ENCODE results near the gene TUBB1. TPM values are rescaled to one million over a fixed set of nuclear protein-coding genes. Genes with fewer than 3 reads are reported as not detected.

The TUBB1 gene
- total and polyA plus RNA-seq, 2 donors from 2014 or later, result 0.17 TPM; not detected in 1

GRCh38 chr20:59063358-59064213, 44.4 kb downstream of the TUBB1 start:
- H3K9me3 ChIP-seq (ENCODE audit: control insufficient read depth in 2 of 3, insufficient read depth in 1 of 3, low read length in 3 of 3), result no peaks in the 10 kb centered on the region
- no peak overlapping the region for H3K27ac ChIP-seq (ENCODE audit: low read depth in 2 of 2, low read length in 2 of 2)
- intact Hi-C loops (cut with DNase I), result no loop called here
- H3K9ac ChIP-seq (ENCODE audit: low read length in 3 of 3), result no peak overlapping the region
- no peak for TF ChIP-seq CTCF (IDR thresholded peaks at IDR 0.05; ENCODE audit: borderline replicate concordance, extremely low read depth, insufficient read depth)
- H3K4me1 ChIP-seq (ENCODE audit: control insufficient read depth in 2 of 3, insufficient read depth in 2 of 3, low read depth in 1 of 3, low read length in 3 of 3), result peaks cover 0 to 5% (median 0%) of the 10 kb centered on the region in 3 donors
- peak in 1 of 5 donors; percentile 27 for DNase-seq
- no peaks in the 10 kb centered on the region for H3K36me3 ChIP-seq (ENCODE audit: control insufficient read depth in 2 of 3, insufficient read depth in 3 of 3, low read length in 3 of 3)
- no peak overlapping the region for H3K4me3 ChIP-seq (ENCODE audit: low read length in 3 of 3)
- FAIRE-seq, result no peak
- no peaks in the 10 kb centered on the region for H3K27me3 ChIP-seq (ENCODE audit: control insufficient read depth, insufficient read depth, low read length)

DNA sequence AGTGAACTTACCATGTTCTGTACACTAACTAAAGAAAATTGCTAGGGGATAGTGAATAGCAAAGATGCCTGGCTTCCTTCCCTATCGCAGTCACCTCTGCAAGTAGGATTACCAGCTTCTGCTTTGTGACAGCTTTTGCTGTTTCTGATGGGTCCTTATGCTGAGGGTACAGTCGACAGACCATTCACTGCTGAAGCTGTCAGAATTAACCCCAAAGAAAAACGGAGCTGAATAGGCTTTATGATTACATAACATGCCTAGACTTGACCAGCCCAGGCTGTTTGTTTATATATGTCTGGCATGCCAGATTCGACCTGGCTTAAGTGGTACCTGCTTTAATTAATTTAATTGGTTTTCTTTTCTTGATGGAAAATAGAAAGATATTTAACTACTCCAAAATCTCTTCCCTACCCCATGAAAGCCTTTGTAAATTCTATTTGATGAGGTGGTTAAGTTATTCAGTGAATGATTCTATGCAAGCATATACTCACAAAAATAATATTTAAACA, 45.0 kb downstream of the TUBB1 start:
- TF ChIP-seq CTCF (IDR thresholded peaks at IDR 0.05; ENCODE audit: borderline replicate concordance, extremely low read depth, insufficient read depth), result no peak
- no peak overlapping the region for H3K27ac ChIP-seq (ENCODE audit: low read depth in 2 of 2, low read length in 2 of 2)
- H3K9me3 ChIP-seq (ENCODE audit: control insufficient read depth in 2 of 3, insufficient read depth in 1 of 3, low read length in 3 of 3), result no peaks in the 10 kb centered on the region
- DNase-seq, result no peak
- intact Hi-C loops (cut with DNase I), result no loop called here
- no peak overlapping the region for H3K9ac ChIP-seq (ENCODE audit: low read length in 3 of 3)
- H3K4me1 ChIP-seq (ENCODE audit: control insufficient read depth in 2 of 3, insufficient read depth in 2 of 3, low read depth in 1 of 3, low read length in 3 of 3), result peaks cover 0 to 5% (median 0%) of the 10 kb centered on the region in 3 donors
- no peaks in the 10 kb centered on the region for H3K27me3 ChIP-seq (ENCODE audit: control insufficient read depth, insufficient read depth, low read length)
- no peak overlapping the region for H3K4me3 ChIP-seq (ENCODE audit: low read length in 3 of 3)
- FAIRE-seq, result no peak
- H3K36me3 ChIP-seq (ENCODE audit: control insufficient read depth in 2 of 3, insufficient read depth in 3 of 3, low read length in 3 of 3), result no peaks in the 10 kb centered on the region

DNA sequence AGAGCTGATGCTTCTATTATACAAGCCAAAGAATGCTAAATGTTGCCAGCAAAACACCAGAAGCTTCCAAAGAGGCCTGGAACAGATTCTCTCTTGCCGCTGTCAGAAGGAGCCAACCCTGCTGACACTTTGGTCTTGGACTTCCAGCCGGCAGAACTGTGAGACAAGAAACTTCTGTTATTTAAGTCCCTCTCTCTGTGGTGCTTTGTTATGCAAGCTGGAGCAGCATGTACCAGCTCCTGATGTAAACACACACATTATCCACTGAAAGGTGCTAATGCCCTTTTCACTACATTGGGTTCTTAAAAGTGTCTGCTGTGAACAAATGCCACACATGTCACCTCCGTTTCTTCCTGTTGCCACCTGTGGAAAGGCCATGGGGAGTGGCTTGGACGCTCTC, 49.3 kb downstream of the TUBB1 start:
- Histone ChIP-seq H3K4me3 (ENCODE audit: low read length in 3 of 3) (no peak overlapping the region), H3K36me3 (ENCODE audit: control insufficient read depth in 2 of 3, insufficient read depth in 3 of 3, low read length in 3 of 3) (no peaks in the 10 kb centered on the region), H3K27me3 (ENCODE audit: control insufficient read depth, insufficient read depth, low read length) (no peaks in the 10 kb centered on the region), H3K9ac (ENCODE audit: low read length in 3 of 3) (no peak overlapping the region), H3K27ac (ENCODE audit: low read depth in 2 of 2, low read length in 2 of 2) (no peak overlapping the region), H3K4me1 (ENCODE audit: control insufficient read depth in 2 of 3, insufficient read depth in 2 of 3, low read depth in 1 of 3, low read length in 3 of 3) (peaks cover 0 to 5% (median 0%) of the 10 kb centered on the region in 3 donors), H3K9me3 (ENCODE audit: control insufficient read depth in 2 of 3, insufficient read depth in 1 of 3, low read length in 3 of 3) (no peaks in the 10 kb centered on the region)
- TF ChIP-seq CTCF (IDR thresholded peaks at IDR 0.05; ENCODE audit: borderline replicate concordance, extremely low read depth, insufficient read depth), result no peak
- no peak for DNase-seq
- intact Hi-C loops (cut with DNase I), result no loop called here
- no peak for FAIRE-seq

Data from kidney (tissue), 14 donors.